ENCODE data around the gene KCND2.

KCND2 gene

DNA sequence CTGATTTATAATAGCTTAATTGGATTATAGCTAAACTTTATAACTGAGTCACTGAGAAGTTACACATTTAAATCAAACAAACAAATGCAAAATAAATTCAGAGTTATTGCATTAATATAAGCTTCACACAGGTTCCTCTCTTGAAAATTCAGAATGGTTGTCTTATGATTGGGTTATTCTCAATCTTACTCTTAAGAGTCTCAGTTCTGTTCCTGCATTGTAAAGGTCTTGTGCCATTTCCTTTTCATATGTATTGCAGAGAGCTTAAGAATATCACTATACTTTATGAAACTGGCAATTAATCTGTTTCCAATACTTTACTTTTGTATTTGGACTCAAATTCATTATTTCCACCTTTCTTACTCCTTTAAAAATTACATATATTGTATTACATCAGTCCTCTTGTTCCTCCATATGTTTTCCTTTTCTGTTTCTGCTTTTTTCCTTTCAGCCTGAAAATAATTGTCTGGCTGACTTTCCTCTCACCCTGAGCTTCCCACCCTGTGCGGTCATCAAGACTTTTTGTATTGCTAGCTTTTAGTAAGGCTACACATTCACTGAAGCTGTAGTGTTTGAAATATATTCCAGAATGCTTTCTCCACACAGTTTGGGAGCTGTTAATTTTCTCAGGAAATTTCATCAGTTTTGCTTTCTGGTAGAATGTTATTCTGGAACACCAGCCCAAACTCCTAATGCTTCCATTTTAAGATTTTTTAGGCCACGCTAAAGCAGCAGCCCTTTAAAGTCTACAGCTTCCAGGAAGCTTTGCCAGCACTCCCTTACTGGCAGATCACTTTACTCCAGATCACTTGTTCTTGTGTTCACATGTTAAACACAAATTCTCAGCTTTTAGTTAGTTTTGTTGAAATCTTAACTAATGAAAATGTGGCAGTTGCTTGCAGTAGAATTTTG lies 139.4 kb downstream of the KCND2 start:
- no peak for TF ChIP-seq CTCF (IDR thresholded peaks at IDR 0.05; ENCODE audit: low read depth, low read length)
- DNase-seq (ENCODE audit: low read depth, low spot score) = no peak
- H3K4me3 ChIP-seq (ENCODE audit: low read depth, low read length) = no peak overlapping the region
- in situ Hi-C loops (cut with HindIII; ENCODE audit: low sequenced_read_pairs) = no loop called here

DNA sequence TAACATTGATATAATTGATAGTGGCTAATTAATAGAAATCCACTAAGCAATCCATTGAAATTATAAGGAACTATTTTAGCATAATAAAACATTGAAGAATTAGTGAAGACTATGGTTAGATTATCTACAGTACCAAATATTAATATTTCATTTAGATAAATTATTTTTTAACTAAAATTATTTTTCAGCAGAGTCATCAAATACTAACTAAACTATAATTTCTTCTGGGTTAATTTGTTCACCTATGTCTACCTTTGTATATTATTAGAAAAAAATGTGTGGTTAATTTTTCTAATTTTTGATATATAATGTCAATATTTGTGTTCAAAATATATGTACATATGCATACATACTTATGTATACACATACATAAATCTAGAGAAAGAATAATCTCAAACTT lies 140.2 kb downstream of the KCND2 start:
- no peak for DNase-seq (ENCODE audit: low read depth, low spot score)
- in situ Hi-C loops (cut with HindIII; ENCODE audit: low sequenced_read_pairs) = no loop called here
- TF ChIP-seq CTCF (IDR thresholded peaks at IDR 0.05; ENCODE audit: low read depth, low read length) = no peak
- no peak overlapping the region for H3K4me3 ChIP-seq (ENCODE audit: low read depth, low read length)

DNA sequence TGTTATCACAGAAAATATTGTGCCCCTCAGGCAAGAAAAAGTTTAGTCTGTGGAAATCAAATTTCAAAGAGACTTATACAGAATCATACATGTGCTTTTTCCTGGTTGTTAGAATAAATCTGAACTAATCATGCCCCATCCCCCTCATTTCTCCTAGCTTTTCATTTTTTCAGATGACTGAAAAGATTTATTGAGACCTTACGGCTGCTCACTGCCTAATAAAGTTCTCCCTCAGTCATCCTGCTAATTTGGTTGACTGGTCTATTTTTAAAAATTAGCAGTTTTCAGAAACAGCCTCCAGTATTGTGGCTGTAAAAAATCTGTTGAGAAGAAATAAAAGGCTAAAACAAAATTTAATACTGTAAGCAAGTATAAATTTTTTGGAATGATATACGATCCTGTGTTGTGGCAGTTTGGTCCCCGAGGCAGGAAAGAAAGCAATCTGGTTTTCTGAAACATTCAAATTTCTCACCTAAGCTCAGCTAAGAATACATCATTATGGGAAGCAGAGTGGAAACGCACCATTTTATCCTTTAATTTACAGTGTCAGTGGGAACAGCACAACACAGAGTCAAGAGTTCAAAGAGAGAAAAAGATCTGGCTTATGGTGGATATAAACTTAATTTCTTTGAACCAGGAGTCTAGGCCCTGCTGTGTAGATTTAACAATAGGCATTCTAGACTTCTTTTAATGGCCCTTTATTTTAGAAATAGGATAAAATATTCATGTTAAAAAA lies 144.4 kb downstream of the KCND2 start:
- no peak for TF ChIP-seq CTCF (IDR thresholded peaks at IDR 0.05; ENCODE audit: low read depth, low read length)
- in situ Hi-C loops (cut with HindIII; ENCODE audit: low sequenced_read_pairs) = no loop called here
- DNase-seq (ENCODE audit: low read depth, low spot score) = no peak
- H3K4me3 ChIP-seq (ENCODE audit: low read depth, low read length) = no peak overlapping the region

- no peak for TF ChIP-seq CTCF (IDR thresholded peaks at IDR 0.05; ENCODE audit: low read depth, low read length)
- H3K4me3 ChIP-seq (ENCODE audit: low read depth, low read length) = no peak overlapping the region
- in situ Hi-C loops (cut with HindIII; ENCODE audit: low sequenced_read_pairs) = no loop called here
- DNase-seq (ENCODE audit: low read depth, low spot score) = no peak
These were observed 148.2 kb downstream of the KCND2 start for GRCh38 chr7:120421151-120421651.

- TF ChIP-seq CTCF (IDR thresholded peaks at IDR 0.05; ENCODE audit: low read depth, low read length) = no peak
- no peak for DNase-seq (ENCODE audit: low read depth, low spot score)
- in situ Hi-C loops (cut with HindIII; ENCODE audit: low sequenced_read_pairs) = no loop called here
- no peak overlapping the region for H3K4me3 ChIP-seq (ENCODE audit: low read depth, low read length)
These were observed 158.0 kb downstream of the KCND2 start for GRCh38 chr7:120431016-120431415.

GRCh38 chr7:120436487-120437060 lies 163.6 kb downstream of the KCND2 start:
- no peak overlapping the region for H3K4me3 ChIP-seq (ENCODE audit: low read depth, low read length)
- no peak for DNase-seq (ENCODE audit: low read depth, low spot score)
- no peak for TF ChIP-seq CTCF (IDR thresholded peaks at IDR 0.05; ENCODE audit: low read depth, low read length)
- in situ Hi-C loops (cut with HindIII; ENCODE audit: low sequenced_read_pairs) = no loop called here

All from astrocyte of the spinal cord (primary cell).